Head of caudate nucleus (tissue), 42 donors: ENCODE data around the gene LHX3.
"Not testable (repeated sequence)": the region's sequence is repeated elsewhere in the genome, so short reads cannot be mapped to it uniquely, and the experiment has no call there.

Experiments used
- DNase-seq, 42 donors: peaks; one replicate each; pipeline versions ENCODE4 v3.0.0 to v3.0.0-alpha.2; 2020 to 2021; ENCODE audit warnings: mixed read lengths in 7 of 42
- intact Hi-C: fragments of 100-400 bp; cut with DNase I; formaldehyde crosslinking; loops from one replicate; pipeline ENCODE4 v1.15.0; 2022

The LHX3 gene

GRCh38 chr9:136243631-136244030 is 38.7 kb upstream of the LHX3 start:
- DNase-seq: no peak
- intact Hi-C loops: loop anchor here (10.0 kb wide), 1 partner anchor 129 kb away; the partner anchor contains the start of gene TMEM250

- peak in 8 of 42 donors; percentile 16 to 51 (median 40) for DNase-seq
- intact Hi-C loops: loop anchor here (10.0 kb wide), 1 partner anchor 128 kb away; the partner anchor contains the start of gene TMEM250
These were observed 38.1 kb upstream of the LHX3 start for GRCh38 chr9:136242918-136243525.

GRCh38 chr9:136242248-136242647 is 37.3 kb upstream of the LHX3 start:
- intact Hi-C loops: loop anchor here (10.0 kb wide), 1 partner anchor 127 kb away; the partner anchor contains the start of gene TMEM250
- DNase-seq: no peak

GRCh38 chr9:136241542-136241941 is 36.6 kb upstream of the LHX3 start:
- no peak for DNase-seq
- intact Hi-C loops: loop anchor here (10.0 kb wide), 1 partner anchor 127 kb away; the partner anchor contains the start of gene TMEM250

- intact Hi-C loops: loop anchor here (10.0 kb wide), 1 partner anchor 126 kb away; the partner anchor contains the start of gene TMEM250
- no peak for DNase-seq
These were observed 36.0 kb upstream of the LHX3 start for GRCh38 chr9:136240941-136241340.

- intact Hi-C loops: loop anchor here (10.0 kb wide), 1 partner anchor 125 kb away; the partner anchor contains the start of gene TMEM250
- DNase-seq: peak in 1 of 42 donors; percentile 38
These were observed 35.0 kb upstream of the LHX3 start for GRCh38 chr9:136239983-136240330.

GRCh38 chr9:136239135-136239982 is 34.4 kb upstream of the LHX3 start:
- intact Hi-C loops: no loop called here
- DNase-seq: no peak

GRCh38 chr9:136238342-136238732 is 33.4 kb upstream of the LHX3 start:
- intact Hi-C loops: no loop called here
- no peak for DNase-seq

- intact Hi-C loops: no loop called here
- DNase-seq: no peak
These were observed 32.8 kb upstream of the LHX3 start for GRCh38 chr9:136237486-136238341.

- intact Hi-C loops, DNase-seq: not testable (repeated sequence)
These were observed 31.8 kb upstream of the LHX3 start for GRCh38 chr9:136236471-136237410.

- intact Hi-C loops: no loop called here
- DNase-seq: no peak
These were observed 31.0 kb upstream of the LHX3 start for GRCh38 chr9:136235709-136236455.

- no peak for DNase-seq
These were observed 30.2 kb upstream of the LHX3 start for GRCh38 chr9:136235171-136235570.

GRCh38 chr9:136234597-136234996 is 29.7 kb upstream of the LHX3 start:
- intact Hi-C loops: no loop called here
- DNase-seq: no peak

More at GRCh38 chr9:136235171-136235570, 30.2 kb upstream of the LHX3 start:
- intact Hi-C loops: no loop called here

- DNase-seq: no peak
- intact Hi-C loops: no loop called here
These were observed 28.9 kb upstream of the LHX3 start for GRCh38 chr9:136233868-136234267.

- intact Hi-C loops: no loop called here
- DNase-seq: no peak
These were observed 28.5 kb upstream of the LHX3 start for GRCh38 chr9:136233411-136233810.

GRCh38 chr9:136232969-136233368 is 28.0 kb upstream of the LHX3 start:
- intact Hi-C loops: no loop called here
- no peak for DNase-seq

GRCh38 chr9:136231478-136232297 is 26.8 kb upstream of the LHX3 start:
- DNase-seq: no peak
- intact Hi-C loops: no loop called here
